Epithelial cell of esophagus (primary cell): Measurements from ENCODE around the gene PLET1.

Source experiments
- DNase-seq: peaks from one replicate; pipeline ENCODE4 v3.0.0; 2010; ENCODE audit warnings: low read depth
- H3K4me3 ChIP-seq: 2 replicates; pipeline ENCODE4 v1.5.1; 2011; ENCODE audit warnings: mild to moderate bottlenecking, low read length, control low read depth
- CTCF ChIP-seq: IDR thresholded peaks from 2 replicates; pipeline ENCODE4 v1.5.1; 2011; ENCODE audit warnings: low read depth, mild to moderate bottlenecking, low read length, control low read depth, inconsistent platforms; ENCODE audit not compliant: insufficient read depth; ENCODE audit errors: missing control alignments

The PLET1 gene

GRCh38 chr11:112229746-112230433 is 30.8 kb downstream of the PLET1 start:
- no peak overlapping the region for H3K4me3 ChIP-seq
- TF ChIP-seq CTCF = no peak
- no peak for DNase-seq

DNA sequence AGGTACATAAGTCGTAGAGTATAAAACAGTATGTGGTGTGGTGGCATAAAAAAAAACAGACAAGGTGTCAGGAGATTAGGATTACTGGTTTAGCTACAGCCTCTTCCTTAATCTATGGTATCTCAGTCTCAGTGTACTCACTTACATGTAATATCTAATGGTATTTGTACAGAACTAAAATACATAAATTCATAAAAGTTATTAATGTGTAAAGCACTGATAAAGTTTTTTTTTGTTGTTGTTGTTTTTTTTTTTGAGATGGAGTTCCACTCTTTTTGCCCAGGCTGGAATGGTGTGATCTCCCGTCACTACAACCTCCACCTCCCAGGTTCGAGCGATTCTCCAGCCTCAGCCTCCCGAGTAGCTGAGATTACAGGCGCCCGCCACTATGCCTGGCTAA is 31.5 kb downstream of the PLET1 start:
- no peak overlapping the region for H3K4me3 ChIP-seq
- DNase-seq = no peak
- no peak for TF ChIP-seq CTCF

GRCh38 chr11:112228706-112229105 is 32.0 kb downstream of the PLET1 start:
- DNase-seq = no peak
- H3K4me3 ChIP-seq = no peak overlapping the region
- TF ChIP-seq CTCF = no peak

DNA sequence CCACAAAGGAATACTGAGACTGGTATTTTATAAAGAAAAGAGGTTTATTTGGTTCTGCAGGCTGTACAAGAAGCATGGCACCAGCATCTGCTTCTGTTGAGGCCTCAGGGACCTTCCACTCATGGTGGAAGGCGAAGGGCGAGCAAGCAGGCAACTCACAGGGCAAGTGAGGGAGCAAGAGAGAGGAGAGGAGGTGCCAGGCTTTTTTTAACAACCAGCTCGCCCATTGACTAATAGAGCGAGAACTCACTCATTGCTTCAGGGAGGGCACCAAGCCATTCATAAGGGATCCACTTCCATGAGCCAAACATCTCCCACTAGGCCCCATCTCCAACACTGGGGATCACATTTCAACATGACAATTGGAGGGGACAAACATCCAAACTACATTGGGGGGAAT is 33.2 kb downstream of the PLET1 start:
- peak; percentile 15 for DNase-seq
- TF ChIP-seq CTCF = no peak
- H3K4me3 ChIP-seq = peak overlapping the region; percentile 81

DNA sequence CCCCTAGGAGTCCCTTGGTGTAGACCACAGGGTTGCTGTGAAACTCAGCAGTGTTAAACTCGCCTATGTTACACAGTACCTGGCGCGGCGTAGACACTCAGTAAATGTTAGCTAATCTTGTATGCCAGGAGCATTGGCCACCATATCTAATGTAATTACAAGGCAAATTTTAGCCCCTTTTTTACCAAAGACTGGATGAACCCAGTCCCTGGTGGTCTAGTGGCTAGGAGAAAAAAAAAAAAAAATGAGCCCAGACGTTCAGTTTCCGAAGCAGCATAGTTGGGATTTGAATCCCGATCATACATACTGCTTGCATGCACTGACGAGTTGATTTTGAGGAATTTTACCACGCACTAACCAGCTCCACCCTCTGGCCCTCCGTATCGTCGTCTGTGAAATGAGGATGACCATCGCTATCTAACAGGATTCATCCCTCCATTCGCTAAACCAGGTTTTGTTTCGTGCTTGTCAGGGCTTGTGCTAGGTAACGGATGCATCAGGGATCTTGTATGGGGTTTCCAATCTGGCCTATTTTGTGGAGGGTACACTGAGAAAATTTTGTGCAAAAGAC is 33.7 kb downstream of the PLET1 start:
- peak; percentile 39 for DNase-seq
- TF ChIP-seq CTCF = no peak
- H3K4me3 ChIP-seq = peak overlapping the region; percentile 81

DNA sequence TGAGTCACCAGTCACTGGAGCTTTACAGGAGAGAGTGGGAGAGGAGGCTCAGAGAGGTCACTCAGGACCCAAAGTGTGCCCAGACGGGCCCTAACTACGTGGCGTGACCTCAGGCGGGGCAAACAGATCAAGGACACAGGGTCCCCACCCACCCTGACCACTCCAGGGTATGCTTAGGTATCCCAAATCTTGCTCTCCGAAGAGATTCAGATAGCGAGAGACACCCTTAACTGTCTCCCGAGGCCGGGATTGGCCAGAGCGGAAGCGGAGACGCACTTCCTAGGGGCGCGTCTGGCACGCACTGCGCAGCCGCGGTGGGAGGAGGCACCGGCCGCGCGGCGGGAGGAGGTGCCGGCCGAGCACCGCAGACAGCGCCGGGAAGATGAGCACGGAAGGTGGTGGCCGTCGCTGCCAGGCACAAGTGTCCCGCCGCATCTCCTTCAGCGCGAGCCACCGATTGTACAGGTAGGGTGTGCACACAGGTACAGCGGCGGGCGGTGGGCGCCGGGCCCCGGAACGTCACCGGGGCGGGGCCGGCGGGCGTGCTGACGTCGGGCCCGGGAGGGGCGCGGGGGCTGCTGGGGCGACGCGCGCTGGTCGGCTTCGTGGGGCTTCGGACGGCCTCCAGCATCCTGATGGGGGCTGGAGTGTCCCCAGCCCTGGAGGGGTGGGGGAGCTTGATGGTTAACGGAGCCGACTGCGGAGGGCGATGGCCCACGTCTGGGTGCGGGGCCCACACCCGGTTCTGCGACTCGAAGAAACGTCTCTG is 34.4 kb downstream of the PLET1 start, which contains the start of gene PTS:
TSS of gene PTS (plus strand) at position 367 of the 769 bp plus-strand sequence. CDS start at position 383, 16 bp downstream.
- DNase-seq = peak; percentile 87
- H3K4me3 ChIP-seq = peak within 1 kb of the TSS; percentile 81
- TF ChIP-seq CTCF = no peak
